ENCODE measurements around the gene COL20A1.

- TF ChIP-seq, protein P1, sequence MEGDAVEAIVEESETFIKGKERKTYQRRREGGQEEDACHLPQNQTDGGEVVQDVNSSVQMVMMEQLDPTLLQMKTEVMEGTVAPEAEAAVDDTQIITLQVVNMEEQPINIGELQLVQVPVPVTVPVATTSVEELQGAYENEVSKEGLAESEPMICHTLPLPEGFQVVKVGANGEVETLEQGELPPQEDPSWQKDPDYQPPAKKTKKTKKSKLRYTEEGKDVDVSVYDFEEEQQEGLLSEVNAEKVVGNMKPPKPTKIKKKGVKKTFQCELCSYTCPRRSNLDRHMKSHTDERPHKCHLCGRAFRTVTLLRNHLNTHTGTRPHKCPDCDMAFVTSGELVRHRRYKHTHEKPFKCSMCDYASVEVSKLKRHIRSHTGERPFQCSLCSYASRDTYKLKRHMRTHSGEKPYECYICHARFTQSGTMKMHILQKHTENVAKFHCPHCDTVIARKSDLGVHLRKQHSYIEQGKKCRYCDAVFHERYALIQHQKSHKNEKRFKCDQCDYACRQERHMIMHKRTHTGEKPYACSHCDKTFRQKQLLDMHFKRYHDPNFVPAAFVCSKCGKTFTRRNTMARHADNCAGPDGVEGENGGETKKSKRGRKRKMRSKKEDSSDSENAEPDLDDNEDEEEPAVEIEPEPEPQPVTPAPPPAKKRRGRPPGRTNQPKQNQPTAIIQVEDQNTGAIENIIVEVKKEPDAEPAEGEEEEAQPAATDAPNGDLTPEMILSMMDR (IDR thresholded peaks at IDR 0.05; ENCODE audit: low read depth, low read length): no peak
- TF ChIP-seq POLR2A (IDR thresholded peaks at IDR 0.05; ENCODE audit: extremely low read depth, insufficient read length) (no peak), MYC (IDR thresholded peaks at IDR 0.05; ENCODE audit: low read depth, low read length) (no peak)
Observed at GRCh38 chr20:63333241-63333836, 40.4 kb downstream of the COL20A1 start.

Measured in NB4 (cell line).